Muscle layer of duodenum (tissue), 2 donors: ENCODE data around the gene ZNF438.
"Not testable (repeated sequence)": the region's sequence is repeated elsewhere in the genome, so short reads cannot be mapped to it uniquely, and the experiment has no call there.

Experiments
- H3K27ac ChIP-seq: one replicate; pipeline ENCODE4 v1.7.0; 2013; ENCODE audit warnings: mild to moderate bottlenecking, low read length
- H3K27me3 ChIP-seq: one replicate; pipeline ENCODE4 v1.7.0; 2013; ENCODE audit warnings: low read depth, mild to moderate bottlenecking, control low read depth, low read length
- H3K36me3 ChIP-seq, 2 donors: one replicate each; pipeline ENCODE4 v1.7.0; 2013; ENCODE audit warnings: low read length in 2 of 2, control low read depth in 1 of 2, mild to moderate bottlenecking in 1 of 2; ENCODE audit not compliant: insufficient read depth in 2 of 2, control insufficient read depth in 1 of 2
- H3K4me1 ChIP-seq, 2 donors: one replicate each; pipeline ENCODE4 v1.7.0; 2013; ENCODE audit warnings: low read length in 2 of 2, mild to moderate bottlenecking in 2 of 2, control low read depth in 1 of 2, moderate library complexity in 1 of 2; ENCODE audit not compliant: insufficient read depth in 2 of 2, control insufficient read depth in 1 of 2
- H3K4me3 ChIP-seq, 2 donors: one replicate each; pipeline ENCODE4 v1.7.0; 2013; ENCODE audit warnings: low read length in 2 of 2, low read depth in 1 of 2, mild to moderate bottlenecking in 1 of 2
- H3K9me3 ChIP-seq, 2 donors: one replicate each; pipeline ENCODE4 v1.7.0; 2013; ENCODE audit warnings: low read length in 2 of 2, control low read depth in 1 of 2, mild to moderate bottlenecking in 1 of 2; ENCODE audit not compliant: control insufficient read depth in 1 of 2
- donor health status: healthy.

The ZNF438 gene

GRCh38 chr10:30963992-30964930 lies 67.4 kb downstream of the ZNF438 start:
- Histone ChIP-seq H3K4me3 (no peak overlapping the region), H3K4me1 (peaks cover 0 to 4% of the 10 kb centered on the region in 2 donors), H3K27ac (no peak overlapping the region), H3K9me3 (no peaks in the 10 kb centered on the region), H3K36me3 (no peaks in the 10 kb centered on the region), H3K27me3 (no peaks in the 10 kb centered on the region)

GRCh38 chr10:30962522-30962921 lies 69.1 kb downstream of the ZNF438 start:
- no peaks in the 10 kb centered on the region for H3K36me3 ChIP-seq
- H3K27me3 ChIP-seq = no peaks in the 10 kb centered on the region
- no peak overlapping the region for H3K27ac ChIP-seq
- H3K4me1 ChIP-seq = no peaks in the 10 kb centered on the region
- H3K9me3 ChIP-seq = no peaks in the 10 kb centered on the region
- no peak overlapping the region for H3K4me3 ChIP-seq

- no peak overlapping the region for H3K4me3 ChIP-seq
- no peaks in the 10 kb centered on the region for H3K36me3 ChIP-seq
- no peak overlapping the region for H3K27ac ChIP-seq
- H3K9me3 ChIP-seq = peaks cover 0 to 3% of the 10 kb centered on the region in 2 donors
- H3K4me1 ChIP-seq = no peaks in the 10 kb centered on the region
- H3K27me3 ChIP-seq = no peaks in the 10 kb centered on the region
These were observed 71.8 kb downstream of the ZNF438 start for GRCh38 chr10:30959836-30960210.

- not testable (repeated sequence) for H3K27me3 ChIP-seq, H3K4me3 ChIP-seq, H3K36me3 ChIP-seq, H3K9me3 ChIP-seq, H3K4me1 ChIP-seq, H3K27ac ChIP-seq
These were observed 82.4 kb downstream of the ZNF438 start for GRCh38 chr10:30949218-30949617.

- H3K36me3 ChIP-seq = no peaks in the 10 kb centered on the region
These were observed 87.7 kb downstream of the ZNF438 start for GRCh38 chr10:30944005-30944404.

GRCh38 chr10:30943451-30943850 lies 88.2 kb downstream of the ZNF438 start:
- H3K4me3 ChIP-seq = no peak overlapping the region
- no peak overlapping the region for H3K27ac ChIP-seq
- no peaks in the 10 kb centered on the region for H3K27me3 ChIP-seq
- H3K9me3 ChIP-seq = no peaks in the 10 kb centered on the region
- no peaks in the 10 kb centered on the region for H3K36me3 ChIP-seq
- peaks cover 0 to 10% of the 10 kb centered on the region in 2 donors for H3K4me1 ChIP-seq

More at GRCh38 chr10:30944005-30944404, 87.7 kb downstream of the ZNF438 start:
- Histone ChIP-seq H3K27me3 (no peaks in the 10 kb centered on the region), H3K9me3 (no peaks in the 10 kb centered on the region), H3K4me3 (no peak overlapping the region), H3K27ac (no peak overlapping the region), H3K4me1 (peaks cover 0 to 10% of the 10 kb centered on the region in 2 donors)

- H3K36me3 ChIP-seq = peaks cover 0 to 13% of the 10 kb centered on the region in 2 donors
- H3K9me3 ChIP-seq = no peaks in the 10 kb centered on the region
- H3K27ac ChIP-seq = no peak overlapping the region
- no peaks in the 10 kb centered on the region for H3K27me3 ChIP-seq
- H3K4me3 ChIP-seq = no peak overlapping the region
- H3K4me1 ChIP-seq = peaks cover 0 to 10% of the 10 kb centered on the region in 2 donors
These were observed 91.4 kb downstream of the ZNF438 start for GRCh38 chr10:30940256-30940655.

GRCh38 chr10:30939643-30940251 lies 91.9 kb downstream of the ZNF438 start:
- H3K27me3 ChIP-seq = no peaks in the 10 kb centered on the region
- H3K27ac ChIP-seq = no peak overlapping the region
- no peaks in the 10 kb centered on the region for H3K9me3 ChIP-seq
- peaks cover 0 to 15% of the 10 kb centered on the region in 2 donors for H3K36me3 ChIP-seq
- peaks cover 0 to 10% of the 10 kb centered on the region in 2 donors for H3K4me1 ChIP-seq
- H3K4me3 ChIP-seq = no peak overlapping the region

- Histone ChIP-seq H3K4me1 (peaks cover 0 to 6% of the 10 kb centered on the region in 2 donors), H3K9me3 (no peaks in the 10 kb centered on the region), H3K36me3 (peaks cover 3 to 18% of the 10 kb centered on the region in 2 donors), H3K27ac (no peak overlapping the region), H3K4me3 (no peak overlapping the region), H3K27me3 (no peaks in the 10 kb centered on the region)
These were observed 96.6 kb downstream of the ZNF438 start for GRCh38 chr10:30935078-30935477.

- no peak overlapping the region for H3K27ac ChIP-seq
These were observed 100.6 kb downstream of the ZNF438 start for GRCh38 chr10:30931094-30931493.

GRCh38 chr10:30929901-30930520 lies 101.7 kb downstream of the ZNF438 start:
- no peaks in the 10 kb centered on the region for H3K27me3 ChIP-seq
- no peak overlapping the region for H3K27ac ChIP-seq
- H3K4me1 ChIP-seq = no peaks in the 10 kb centered on the region
- no peaks in the 10 kb centered on the region for H3K9me3 ChIP-seq
- H3K36me3 ChIP-seq = peaks cover 3 to 11% of the 10 kb centered on the region in 2 donors
- H3K4me3 ChIP-seq = no peak overlapping the region

More at GRCh38 chr10:30931094-30931493, 100.6 kb downstream of the ZNF438 start:
- Histone ChIP-seq H3K27me3 (no peaks in the 10 kb centered on the region), H3K4me3 (no peak overlapping the region), H3K36me3 (peaks cover 3 to 22% of the 10 kb centered on the region in 2 donors), H3K9me3 (no peaks in the 10 kb centered on the region), H3K4me1 (no peaks in the 10 kb centered on the region)
